AG09309 (cell line): ENCODE results near the gene TBC1D1.

Source experiments
- DNase-seq: peaks from one replicate; pipeline ENCODE4 v3.0.0-alpha.2; 2010; ENCODE audit warnings: low read depth
- H3K4me3 ChIP-seq: 2 replicates; pipeline ENCODE4 v1.5.1; 2011; ENCODE audit warnings: mild to moderate bottlenecking, low read depth, low read length, moderate library complexity; ENCODE audit not compliant: control insufficient read depth
- CTCF ChIP-seq: IDR thresholded peaks from 2 replicates; pipeline ENCODE4 v1.5.1; 2011; ENCODE audit warnings: mild to moderate bottlenecking, low read depth, low read length, inconsistent platforms; ENCODE audit not compliant: insufficient read depth, control insufficient read depth; ENCODE audit errors: missing control alignments

Gene TBC1D1

GRCh38 chr4:38106311-38106710, 215.4 kb downstream of the TBC1D1 start:
- DNase-seq = no peak
- H3K4me3 ChIP-seq = no peak overlapping the region
- TF ChIP-seq CTCF = no peak

- TF ChIP-seq CTCF = no peak
- DNase-seq = no peak
- H3K4me3 ChIP-seq = no peak overlapping the region
Observed at GRCh38 chr4:38106886-38107514, 216.1 kb downstream of the TBC1D1 start.

GRCh38 chr4:38107818-38108217, 216.9 kb downstream of the TBC1D1 start:
- DNase-seq = no peak
- H3K4me3 ChIP-seq = no peak overlapping the region
- TF ChIP-seq CTCF = no peak

GRCh38 chr4:38109370-38109769, 218.5 kb downstream of the TBC1D1 start:
- no peak overlapping the region for H3K4me3 ChIP-seq
- TF ChIP-seq CTCF = no peak
- no peak for DNase-seq

- H3K4me3 ChIP-seq = no peak overlapping the region
- no peak for DNase-seq
- no peak for TF ChIP-seq CTCF
Observed at GRCh38 chr4:38109896-38110295, 219.0 kb downstream of the TBC1D1 start.

- no peak overlapping the region for H3K4me3 ChIP-seq
- TF ChIP-seq CTCF = no peak
- DNase-seq = no peak
Observed at GRCh38 chr4:38111024-38111423, 220.1 kb downstream of the TBC1D1 start.

GRCh38 chr4:38111717-38112116, 220.8 kb downstream of the TBC1D1 start:
- no peak for TF ChIP-seq CTCF
- no peak overlapping the region for H3K4me3 ChIP-seq
- no peak for DNase-seq
